ENCODE measurements around the gene PBRM1. TPM values are rescaled to one million over a fixed set of nuclear protein-coding genes. Genes with fewer than 3 reads are reported as not detected.

The PBRM1 gene
- total and polyA plus RNA-seq, 2 donors (not counting 1 experiment from before 2014, with no cell fraction given): 16.8 to 85.9 TPM

- Histone ChIP-seq H2AFZ (ENCODE audit: insufficient read depth, low read depth, low read length, poor library complexity, severe bottlenecking) (peak overlapping the region; percentile 98), H3K79me2 (ENCODE audit: control insufficient read depth, insufficient read depth, low read length) (peaks cover 65% of the 10 kb centered on the region), H3K27me3 (replicated peaks in 1 of 4; ENCODE audit: control extremely low read depth in 1 of 4, control insufficient read depth in 3 of 4, insufficient read depth in 4 of 4, low read length in 3 of 4) (no peaks in the 10 kb centered on the region), H3K36me3 (replicated peaks in 1 of 2; ENCODE audit: control extremely low read depth in 1 of 2, control insufficient read depth in 1 of 2, extremely low read depth in 1 of 2, insufficient read depth in 2 of 2, low read length in 1 of 2) (peaks cover 5 to 13% of the 10 kb centered on the region in 2 experiments), H4K20me1 (ENCODE audit: control insufficient read depth, insufficient read depth, low read length, poor library complexity, severe bottlenecking) (no peaks in the 10 kb centered on the region), H3K27ac (ENCODE audit: low read length in 2 of 2) (peak overlapping the region; percentile 59 to 95), H3K4me2 (replicated peaks; ENCODE audit: low read depth, low read length, poor library complexity, severe bottlenecking) (peak overlapping the region; percentile 98), H3K9ac (ENCODE audit: low read length) (peak overlapping the region; percentile 96), H3K4me3 (ENCODE audit: control extremely low read depth in 1 of 5, extremely low read depth in 1 of 5, insufficient read depth in 1 of 5, low read depth in 2 of 5, low read length in 4 of 5) (peak overlapping the region; percentile 65 to 91 (median 79)), H3K9me3 (ENCODE audit: control extremely low read depth in 1 of 3, control insufficient read depth in 2 of 3, insufficient read depth in 1 of 3, low read length in 2 of 3) (no peaks in the 10 kb centered on the region), H3K4me1 (ENCODE audit: control insufficient read depth in 2 of 2, insufficient read depth in 2 of 2, low read length in 2 of 2) (peaks cover 34 to 41% of the 10 kb centered on the region in 2 donors)
- Mint-ChIP-seq H3K9me3 (ENCODE audit: insufficient read depth) (no peaks in the 10 kb centered on the region), H3K27me3 (no peaks in the 10 kb centered on the region), H3K4me3 (peak overlapping the region; percentile 96), H3K27ac (peak overlapping the region; percentile 97), H3K4me1 (peaks cover 40% of the 10 kb centered on the region)
- under 1% methylated on average over 25 of the region's 25 CpGs for WGBS (ENCODE audit: insufficient coverage)
- ATAC-seq (ENCODE audit: low read depth) (no peak), DNase-seq (no peak)
- CTCF ChIA-PET: no interaction called here
- intact Hi-C loops (cut with micrococcal nuclease): loop anchor here (5.0 to 10.0 kb wide), 2 partner anchors 642 to 731 kb away; partner anchors contain the start of genes ABHD14A, ABHD14B and DCP1A
- TF ChIP-seq, protein P1, sequence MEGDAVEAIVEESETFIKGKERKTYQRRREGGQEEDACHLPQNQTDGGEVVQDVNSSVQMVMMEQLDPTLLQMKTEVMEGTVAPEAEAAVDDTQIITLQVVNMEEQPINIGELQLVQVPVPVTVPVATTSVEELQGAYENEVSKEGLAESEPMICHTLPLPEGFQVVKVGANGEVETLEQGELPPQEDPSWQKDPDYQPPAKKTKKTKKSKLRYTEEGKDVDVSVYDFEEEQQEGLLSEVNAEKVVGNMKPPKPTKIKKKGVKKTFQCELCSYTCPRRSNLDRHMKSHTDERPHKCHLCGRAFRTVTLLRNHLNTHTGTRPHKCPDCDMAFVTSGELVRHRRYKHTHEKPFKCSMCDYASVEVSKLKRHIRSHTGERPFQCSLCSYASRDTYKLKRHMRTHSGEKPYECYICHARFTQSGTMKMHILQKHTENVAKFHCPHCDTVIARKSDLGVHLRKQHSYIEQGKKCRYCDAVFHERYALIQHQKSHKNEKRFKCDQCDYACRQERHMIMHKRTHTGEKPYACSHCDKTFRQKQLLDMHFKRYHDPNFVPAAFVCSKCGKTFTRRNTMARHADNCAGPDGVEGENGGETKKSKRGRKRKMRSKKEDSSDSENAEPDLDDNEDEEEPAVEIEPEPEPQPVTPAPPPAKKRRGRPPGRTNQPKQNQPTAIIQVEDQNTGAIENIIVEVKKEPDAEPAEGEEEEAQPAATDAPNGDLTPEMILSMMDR (IDR thresholded peaks at IDR 0.05): no peak
- no peak for TF ChIP-seq EZH2 (IDR thresholded peaks at IDR 0.05; ENCODE audit: borderline replicate concordance, insufficient read depth, low read depth, low read length, poor library complexity, severe bottlenecking)
- POLR2A ChIA-PET: interaction anchor here (1.3 to 2.0 kb wide), 2 partner anchors 19 to 65 kb away, joined by 3 to 9 read pairs; partner anchors contain the start of genes GNL3, NEK4 and PBRM1
Measured at GRCh38 chr3:52705438-52705687, 19.6 kb upstream of the PBRM1 start.

DNA sequence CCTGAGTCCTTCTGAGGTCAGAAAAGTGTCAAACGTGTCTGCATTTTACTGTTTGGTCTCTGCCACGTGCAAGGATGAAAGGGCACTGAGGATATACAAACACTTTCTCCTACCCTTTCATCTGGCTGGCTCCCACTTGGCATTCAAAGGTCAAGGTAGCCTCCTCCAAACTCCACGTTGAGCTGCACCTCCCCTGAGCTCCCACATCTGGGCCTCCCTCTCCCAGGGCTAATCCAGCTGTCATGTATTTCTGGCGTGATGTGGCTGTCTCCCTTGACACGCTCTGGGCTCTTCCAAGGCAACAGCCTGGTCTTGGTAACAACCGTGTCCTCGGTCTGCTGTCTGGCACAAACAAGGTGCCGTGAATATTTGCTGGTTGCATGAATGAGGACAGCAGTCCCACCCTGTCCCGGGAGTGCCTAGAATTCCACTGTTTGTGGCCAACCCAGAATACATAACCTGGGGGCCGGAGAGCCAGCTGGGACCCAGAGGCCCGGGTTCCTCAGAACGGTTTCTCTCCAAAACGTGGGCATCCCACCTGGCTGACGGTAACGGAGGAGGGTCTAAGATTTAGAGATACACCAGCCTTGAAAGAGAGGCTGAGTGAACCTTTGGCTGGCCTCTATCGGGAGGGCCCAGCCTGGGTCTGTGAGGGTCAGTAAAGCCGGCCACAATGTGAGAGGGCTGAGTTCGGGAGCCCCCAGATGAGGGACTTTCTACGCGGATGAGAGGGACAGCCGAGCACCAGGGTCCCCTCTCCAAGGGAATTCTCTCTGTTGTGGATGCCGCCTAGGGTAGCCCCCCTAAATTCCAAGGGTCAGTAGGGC lies 19.1 kb upstream of the PBRM1 start:
- H3K9ac ChIP-seq (ENCODE audit: low read length): peak overlapping the region; percentile 96
- WGBS (ENCODE audit: insufficient coverage): 8% methylated on average over 22 of the region's 22 CpGs

More for the DNA sequence above, 19.1 kb upstream of the PBRM1 start:
- Mint-ChIP-seq H3K27ac (peak overlapping the region; percentile 97), H3K9me3 (ENCODE audit: insufficient read depth) (no peaks in the 10 kb centered on the region), H3K27me3 (no peaks in the 10 kb centered on the region), H3K4me1 (peaks cover 36% of the 10 kb centered on the region), H3K4me3 (peak overlapping the region; percentile 96)
- H3K79me2 ChIP-seq (ENCODE audit: control insufficient read depth, insufficient read depth, low read length): peaks cover 65% of the 10 kb centered on the region
- H3K4me1 ChIP-seq (ENCODE audit: control insufficient read depth in 2 of 2, insufficient read depth in 2 of 2, low read length in 2 of 2): peaks cover 29 to 36% of the 10 kb centered on the region in 2 donors
- POLR2A ChIA-PET: interaction anchor here (0.7 to 2.0 kb wide), 4 partner anchors 19 to 75 kb away, joined by 3 to 9 read pairs (median 6); partner anchors contain the start of genes GNL3, NEK4 and PBRM1
- no peaks in the 10 kb centered on the region for H3K27me3 ChIP-seq (replicated peaks in 1 of 4; ENCODE audit: control extremely low read depth in 1 of 4, control insufficient read depth in 3 of 4, insufficient read depth in 4 of 4, low read length in 3 of 4)
- H3K9me3 ChIP-seq (ENCODE audit: control extremely low read depth in 1 of 3, control insufficient read depth in 2 of 3, insufficient read depth in 1 of 3, low read length in 2 of 3): no peaks in the 10 kb centered on the region
- ATAC-seq (ENCODE audit: low read depth): no peak
- H3K4me2 ChIP-seq (replicated peaks; ENCODE audit: low read depth, low read length, poor library complexity, severe bottlenecking): peak overlapping the region; percentile 98
- TF ChIP-seq EZH2 (IDR thresholded peaks at IDR 0.05; ENCODE audit: borderline replicate concordance, insufficient read depth, low read depth, low read length, poor library complexity, severe bottlenecking): no peak
- TF ChIP-seq, protein P1 (IDR thresholded peaks at IDR 0.05): no peak
- CTCF ChIA-PET: no interaction called here
- H2AFZ ChIP-seq (ENCODE audit: insufficient read depth, low read depth, low read length, poor library complexity, severe bottlenecking): peak overlapping the region; percentile 98
- peak; percentile 40 for DNase-seq
- H3K27ac ChIP-seq (ENCODE audit: low read length in 2 of 2): peak overlapping the region; percentile 59 to 95
- peaks cover 5 to 15% of the 10 kb centered on the region in 2 experiments for H3K36me3 ChIP-seq (replicated peaks in 1 of 2; ENCODE audit: control extremely low read depth in 1 of 2, control insufficient read depth in 1 of 2, extremely low read depth in 1 of 2, insufficient read depth in 2 of 2, low read length in 1 of 2)
- peak overlapping the region; percentile 65 to 91 (median 79) for H3K4me3 ChIP-seq (ENCODE audit: control extremely low read depth in 1 of 5, extremely low read depth in 1 of 5, insufficient read depth in 1 of 5, low read depth in 2 of 5, low read length in 4 of 5)
- no peaks in the 10 kb centered on the region for H4K20me1 ChIP-seq (ENCODE audit: control insufficient read depth, insufficient read depth, low read length, poor library complexity, severe bottlenecking)
- intact Hi-C loops (cut with micrococcal nuclease): loop anchor here (5.0 to 10.0 kb wide), 2 partner anchors 642 to 730 kb away; partner anchors contain the start of genes ABHD14A, ABHD14B and DCP1A
